HepG2 (cell line): ENCODE data around the gene ART4. TPM values are rescaled to one million over a fixed set of nuclear protein-coding genes. Genes with fewer than 3 reads are reported as not detected.

Source experiments
- CEBPG ChIP-seq: IDR thresholded peaks from 2 replicates; pipeline ENCODE4 v1.6.1; 2016
- FOXJ3 ChIP-seq: sonication (generic); formaldehyde crosslinking; IDR thresholded peaks from 2 replicates; pipeline ENCODE4 v1.4.0; 2020; ENCODE audit warnings: missing genetic modification reagents, mild to moderate bottlenecking, borderline replicate concordance
- ISX ChIP-seq: sonication (generic); formaldehyde crosslinking; conservative IDR thresholded peaks from 2 replicates; pipeline ENCODE4 v1.5.0; 2020; ENCODE audit warnings: missing genetic modification reagents
- MAF1 ChIP-seq: sonication (generic); formaldehyde crosslinking; IDR thresholded peaks from 2 replicates; pipeline ENCODE4 v1.5.0; 2020; ENCODE audit warnings: missing genetic modification reagents, borderline replicate concordance
- NR2F2 ChIP-seq: IDR thresholded peaks from 2 replicates; pipeline ENCODE4 v1.6.1; 2012; ENCODE audit warnings: low read depth, inconsistent platforms, borderline replicate concordance
- TRIM24 ChIP-seq: sonication (generic); formaldehyde crosslinking; IDR thresholded peaks from 2 replicates; pipeline ENCODE4 v1.8.0; 2022; ENCODE audit warnings: mild to moderate bottlenecking, missing genetic modification reagents
- ZFY ChIP-seq: sonication (generic); formaldehyde crosslinking; IDR thresholded peaks from 2 replicates; pipeline ENCODE4 v1.4.0; 2020; ENCODE audit warnings: missing genetic modification reagents
- ZKSCAN1 ChIP-seq: fragments of 150-350 bp; IDR thresholded peaks from 2 replicates; pipeline ENCODE4 v1.6.1; 2014; ENCODE audit warnings: low read length
- ZMAT3 ChIP-seq: sonication (generic); formaldehyde crosslinking; conservative IDR thresholded peaks from 2 replicates; pipeline ENCODE4 v1.7.0; 2021; ENCODE audit warnings: missing genetic modification reagents
- ZNF329 ChIP-seq: sonication (generic); formaldehyde crosslinking; IDR thresholded peaks from 2 replicates; pipeline ENCODE4 v1.9.0; 2021; ENCODE audit warnings: low read depth, mild to moderate bottlenecking, missing genetic modification reagents
- ZNF530 ChIP-seq: sonication (generic); formaldehyde crosslinking; IDR thresholded peaks from 2 replicates; pipeline ENCODE4 v1.5.0; 2020; ENCODE audit warnings: low read depth, mild to moderate bottlenecking, missing genetic modification reagents
- ZNF839 ChIP-seq: sonication (generic); formaldehyde crosslinking; IDR thresholded peaks from 2 replicates; pipeline ENCODE4 v1.4.0; 2020; ENCODE audit warnings: missing genetic modification reagents, mild to moderate bottlenecking, borderline replicate concordance
- polyA plus RNA-seq, 8 experiments: library from polyadenylated mRNA; depleted of rRNA in 3 of 8; stranded (reverse) in 7 of 8; unstranded in 1 of 8; fragments of >200 nt; fragmentation: Illumina TruSeq in 4 of 8; extraction: Trizol in 4 of 8; gene quantifications; 2 replicates each; pipeline versions ENCODE4 v1.2.1 to v1.2.3, GENCODE V29; 2011 to 2016; ENCODE audit warnings: low read depth in 4 of 8, missing spikeins in 1 of 8, mixed read lengths in 1 of 8; ENCODE audit not compliant: insufficient read depth in 1 of 8
- total RNA-seq, 5 experiments: library from RNA; depleted of rRNA; stranded (reverse); fragments of >200 nt; fragmentation: Illumina TruSeq; extraction: Trizol; gene quantifications; 2 replicates each; pipeline ENCODE4 v1.2.3, GENCODE V29; 2016; ENCODE audit warnings: low read depth in 1 of 5
- TF ChIP-seq, protein P1 (sequence below): sonication (generic); formaldehyde crosslinking; IDR thresholded peaks from one replicate; pipeline ENCODE4 v1.5.1; 2020; ENCODE audit warnings: mild to moderate bottlenecking, missing genetic modification reagents; ENCODE audit errors: not compliant biosample characterization
- TF ChIP-seq, protein P2 (sequence below): sonication (generic); formaldehyde crosslinking; IDR thresholded peaks from 2 replicates; pipeline ENCODE4 v1.4.0; 2020; ENCODE audit warnings: mild to moderate bottlenecking, missing genetic modification reagents
- TF ChIP-seq, protein P3 (sequence below): sonication (generic); formaldehyde crosslinking; IDR thresholded peaks from 2 replicates; pipeline ENCODE4 v1.8.1; 2023; ENCODE audit warnings: missing genetic modification reagents, inconsistent platforms, borderline replicate concordance
- TF ChIP-seq, protein P4 (sequence below): sonication (generic); formaldehyde crosslinking; IDR thresholded peaks from 2 replicates; pipeline ENCODE4 v1.8.0; 2022; ENCODE audit warnings: mild to moderate bottlenecking, missing genetic modification reagents, borderline replicate concordance
- TF ChIP-seq, protein P5 (sequence below): sonication (generic); formaldehyde crosslinking; IDR thresholded peaks from 2 replicates; pipeline ENCODE4 v1.5.1; 2020; ENCODE audit warnings: mild to moderate bottlenecking, missing genetic modification reagents, moderate library complexity

ART4 gene
- total and polyA plus RNA-seq, 2 of the 13 experiments (the other 11 are each of a cell fraction or from before 2014, with no cell fraction given), result 17.6 to 20.3 TPM

DNA sequence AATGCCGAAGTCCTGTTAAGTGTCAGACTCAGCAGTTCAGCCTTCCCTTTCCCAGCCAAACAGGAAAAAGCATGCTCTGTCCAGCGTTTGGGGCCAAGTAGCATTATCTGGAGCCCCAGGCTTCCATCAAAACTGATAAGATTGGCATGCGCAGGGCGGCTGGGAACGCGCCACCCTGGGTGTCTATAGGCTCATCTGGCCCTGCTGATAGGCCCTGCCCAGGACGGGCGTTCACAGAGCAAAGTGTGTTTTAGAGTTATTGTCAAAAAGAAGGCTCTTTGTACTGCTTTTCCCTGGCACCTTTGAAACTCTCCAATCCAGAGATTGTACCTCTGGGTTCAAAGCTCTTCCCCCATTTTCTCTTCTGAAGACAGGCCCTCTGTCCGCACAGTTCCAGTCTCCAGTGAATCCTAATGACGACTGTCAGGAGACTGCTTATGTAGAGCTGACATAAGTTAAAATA lies at the start of gene ART4 (continued):
- TF ChIP-seq, protein P1, sequence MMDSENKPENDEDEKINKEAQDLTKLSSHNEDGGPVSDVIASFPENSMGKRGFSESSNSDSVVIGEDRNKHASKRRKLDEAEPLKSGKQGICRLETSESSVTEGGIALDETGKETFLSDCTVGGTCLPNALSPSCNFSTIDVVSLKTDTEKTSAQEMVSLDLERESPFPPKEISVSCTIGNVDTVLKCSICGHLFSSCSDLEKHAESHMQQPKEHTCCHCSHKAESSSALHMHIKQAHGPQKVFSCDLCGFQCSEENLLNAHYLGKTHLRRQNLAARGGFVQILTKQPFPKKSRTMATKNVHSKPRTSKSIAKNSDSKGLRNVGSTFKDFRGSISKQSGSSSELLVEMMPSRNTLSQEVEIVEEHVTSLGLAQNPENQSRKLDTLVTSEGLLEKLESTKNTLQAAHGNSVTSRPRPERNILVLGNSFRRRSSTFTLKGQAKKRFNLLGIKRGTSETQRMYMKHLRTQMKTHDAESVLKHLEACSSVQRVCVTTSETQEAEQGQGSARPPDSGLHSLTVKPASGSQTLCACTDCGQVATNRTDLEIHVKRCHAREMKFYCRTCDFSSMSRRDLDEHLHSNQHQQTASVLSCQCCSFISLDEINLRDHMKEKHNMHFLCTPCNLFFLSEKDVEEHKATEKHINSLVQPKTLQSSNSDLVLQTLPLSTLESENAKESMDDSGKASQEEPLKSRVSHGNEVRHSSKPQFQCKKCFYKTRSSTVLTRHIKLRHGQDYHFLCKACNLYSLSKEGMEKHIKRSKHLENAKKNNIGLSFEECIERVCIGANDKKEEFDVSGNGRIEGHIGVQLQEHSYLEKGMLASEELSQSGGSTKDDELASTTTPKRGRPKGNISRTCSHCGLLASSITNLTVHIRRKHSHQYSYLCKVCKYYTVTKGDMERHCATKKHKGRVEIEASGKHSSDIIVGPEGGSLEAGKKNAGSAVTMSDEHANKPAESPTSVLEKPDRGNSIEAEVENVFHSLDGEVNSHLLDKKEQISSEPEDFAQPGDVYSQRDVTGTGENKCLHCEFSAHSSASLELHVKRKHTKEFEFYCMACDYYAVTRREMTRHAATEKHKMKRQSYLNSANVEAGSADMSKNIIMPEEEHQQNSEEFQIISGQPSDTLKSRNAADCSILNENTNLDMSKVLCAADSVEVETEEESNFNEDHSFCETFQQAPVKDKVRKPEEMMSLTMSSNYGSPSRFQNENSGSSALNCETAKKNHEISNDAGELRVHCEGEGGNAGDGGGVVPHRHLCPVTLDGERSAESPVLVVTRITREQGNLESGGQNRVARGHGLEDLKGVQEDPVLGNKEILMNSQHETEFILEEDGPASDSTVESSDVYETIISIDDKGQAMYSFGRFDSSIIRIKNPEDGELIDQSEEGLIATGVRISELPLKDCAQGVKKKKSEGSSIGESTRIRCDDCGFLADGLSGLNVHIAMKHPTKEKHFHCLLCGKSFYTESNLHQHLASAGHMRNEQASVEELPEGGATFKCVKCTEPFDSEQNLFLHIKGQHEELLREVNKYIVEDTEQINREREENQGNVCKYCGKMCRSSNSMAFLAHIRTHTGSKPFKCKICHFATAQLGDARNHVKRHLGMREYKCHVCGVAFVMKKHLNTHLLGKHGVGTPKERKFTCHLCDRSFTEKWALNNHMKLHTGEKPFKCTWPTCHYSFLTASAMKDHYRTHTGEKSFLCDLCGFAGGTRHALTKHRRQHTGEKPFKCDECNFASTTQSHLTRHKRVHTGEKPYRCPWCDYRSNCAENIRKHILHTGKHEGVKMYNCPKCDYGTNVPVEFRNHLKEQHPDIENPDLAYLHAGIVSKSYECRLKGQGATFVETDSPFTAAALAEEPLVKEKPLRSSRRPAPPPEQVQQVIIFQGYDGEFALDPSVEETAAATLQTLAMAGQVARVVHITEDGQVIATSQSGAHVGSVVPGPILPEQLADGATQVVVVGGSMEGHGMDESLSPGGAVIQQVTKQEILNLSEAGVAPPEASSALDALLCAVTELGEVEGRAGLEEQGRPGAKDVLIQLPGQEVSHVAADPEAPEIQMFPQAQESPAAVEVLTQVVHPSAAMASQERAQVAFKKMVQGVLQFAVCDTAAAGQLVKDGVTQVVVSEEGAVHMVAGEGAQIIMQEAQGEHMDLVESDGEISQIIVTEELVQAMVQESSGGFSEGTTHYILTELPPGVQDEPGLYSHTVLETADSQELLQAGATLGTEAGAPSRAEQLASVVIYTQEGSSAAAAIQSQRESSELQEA (CRISPR knock-in tag), result no peak
- TF ChIP-seq ZNF839 (CRISPR knock-in tag) (no peak), TRIM24 (CRISPR knock-in tag) (no peak), ISX (CRISPR knock-in tag) (no peak), MAF1 (CRISPR knock-in tag) (no peak), NR2F2 (no peak), ZMAT3 (CRISPR knock-in tag) (no peak), ZNF329 (no peak), ZFY (CRISPR knock-in tag) (peak; percentile 51), ZNF530 (CRISPR knock-in tag) (no peak), CEBPG (CRISPR knock-in tag) (no peak), FOXJ3 (CRISPR knock-in tag) (peak; percentile 61; the same call in 1 of the 2 replicates), ZKSCAN1 (no peak)
- TF ChIP-seq, protein P2, sequence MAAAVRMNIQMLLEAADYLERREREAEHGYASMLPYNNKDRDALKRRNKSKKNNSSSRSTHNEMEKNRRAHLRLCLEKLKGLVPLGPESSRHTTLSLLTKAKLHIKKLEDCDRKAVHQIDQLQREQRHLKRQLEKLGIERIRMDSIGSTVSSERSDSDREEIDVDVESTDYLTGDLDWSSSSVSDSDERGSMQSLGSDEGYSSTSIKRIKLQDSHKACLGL (CRISPR knock-in tag), result no peak
- TF ChIP-seq, protein P3, sequence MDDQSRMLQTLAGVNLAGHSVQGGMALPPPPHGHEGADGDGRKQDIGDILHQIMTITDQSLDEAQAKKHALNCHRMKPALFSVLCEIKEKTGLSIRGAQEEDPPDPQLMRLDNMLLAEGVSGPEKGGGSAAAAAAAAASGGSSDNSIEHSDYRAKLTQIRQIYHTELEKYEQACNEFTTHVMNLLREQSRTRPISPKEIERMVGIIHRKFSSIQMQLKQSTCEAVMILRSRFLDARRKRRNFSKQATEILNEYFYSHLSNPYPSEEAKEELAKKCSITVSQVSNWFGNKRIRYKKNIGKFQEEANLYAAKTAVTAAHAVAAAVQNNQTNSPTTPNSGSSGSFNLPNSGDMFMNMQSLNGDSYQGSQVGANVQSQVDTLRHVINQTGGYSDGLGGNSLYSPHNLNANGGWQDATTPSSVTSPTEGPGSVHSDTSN (CRISPR knock-in tag), result no peak
- TF ChIP-seq, protein P4, sequence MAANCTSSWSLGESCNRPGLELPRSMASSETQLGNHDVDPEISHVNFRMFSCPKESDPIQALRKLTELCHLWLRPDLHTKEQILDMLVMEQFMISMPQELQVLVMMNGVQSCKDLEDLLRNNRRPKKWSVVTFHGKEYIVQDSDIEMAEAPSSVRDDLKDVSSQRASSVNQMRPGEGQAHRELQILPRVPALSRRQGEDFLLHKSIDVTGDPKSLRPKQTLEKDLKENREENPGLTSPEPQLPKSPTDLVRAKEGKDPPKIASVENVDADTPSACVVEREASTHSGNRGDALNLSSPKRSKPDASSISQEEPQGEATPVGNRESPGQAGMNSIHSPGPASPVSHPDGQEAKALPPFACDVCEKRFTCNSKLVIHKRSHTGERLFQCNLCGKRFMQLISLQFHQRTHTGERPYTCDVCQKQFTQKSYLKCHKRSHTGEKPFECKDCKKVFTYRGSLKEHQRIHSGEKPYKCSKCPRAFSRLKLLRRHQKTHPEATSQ, result no peak; the same call in 1 of the 2 replicates
- TF ChIP-seq, protein P5, sequence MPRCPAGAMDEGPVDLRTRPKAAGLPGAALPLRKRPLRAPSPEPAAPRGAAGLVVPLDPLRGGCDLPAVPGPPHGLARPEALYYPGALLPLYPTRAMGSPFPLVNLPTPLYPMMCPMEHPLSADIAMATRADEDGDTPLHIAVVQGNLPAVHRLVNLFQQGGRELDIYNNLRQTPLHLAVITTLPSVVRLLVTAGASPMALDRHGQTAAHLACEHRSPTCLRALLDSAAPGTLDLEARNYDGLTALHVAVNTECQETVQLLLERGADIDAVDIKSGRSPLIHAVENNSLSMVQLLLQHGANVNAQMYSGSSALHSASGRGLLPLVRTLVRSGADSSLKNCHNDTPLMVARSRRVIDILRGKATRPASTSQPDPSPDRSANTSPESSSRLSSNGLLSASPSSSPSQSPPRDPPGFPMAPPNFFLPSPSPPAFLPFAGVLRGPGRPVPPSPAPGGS (CRISPR knock-in tag), result no peak
